Naive B cell (primary cell): ENCODE measurements around the gene BNC2. TPM values are rescaled to one million over a fixed set of nuclear protein-coding genes. Genes with fewer than 3 reads are reported as not detected.
"Not testable (repeated sequence)": the region's sequence is repeated elsewhere in the genome, so short reads cannot be mapped to it uniquely, and the experiment has no call there.

ENCODE experiments used
- ATAC-seq, 2 donors: fragments of 150-1000 bp; cut with Tn5 transposase; 2 replicates each; pipeline ENCODE4 v1.10.0; 2021; ENCODE audit warnings: low read depth in 2 of 2, mild to moderate bottlenecking in 2 of 2, moderate library complexity in 2 of 2
- DNase-seq: peaks from one replicate; pipeline ENCODE4 v3.0.0; 2022
- H3K27ac Mint-ChIP-seq, 6 donors: one replicate each; pipeline ENCODE4 v1.8.0; 2020 to 2022; ENCODE audit warnings: mild to moderate bottlenecking in 6 of 6, mixed read lengths in 6 of 6, moderate library complexity in 5 of 6, inconsistent platforms in 2 of 6
- H3K27me3 Mint-ChIP-seq, 3 donors: one replicate each; pipeline ENCODE4 v1.8.0; 2021 to 2022; ENCODE audit warnings: mixed read lengths in 3 of 3, mild to moderate bottlenecking in 1 of 3
- H3K36me3 Mint-ChIP-seq, 2 donors: one replicate each; pipeline ENCODE4 v1.8.0; 2020 to 2022; ENCODE audit warnings: mixed read lengths in 2 of 2, inconsistent platforms in 1 of 2, mild to moderate bottlenecking in 1 of 2
- H3K4me1 Mint-ChIP-seq, 3 donors: one replicate each; pipeline ENCODE4 v1.8.0; 2020 to 2022; ENCODE audit warnings: mixed read lengths in 3 of 3, inconsistent platforms in 1 of 3, mild to moderate bottlenecking in 1 of 3, moderate library complexity in 1 of 3
- H3K4me3 Mint-ChIP-seq, 8 donors: one replicate each; pipeline ENCODE4 v1.8.0; 2020 to 2022; ENCODE audit warnings: mild to moderate bottlenecking in 8 of 8, mixed read lengths in 8 of 8, moderate library complexity in 8 of 8, inconsistent platforms in 2 of 8
- H3K9me3 Mint-ChIP-seq, 7 donors: one replicate each; pipeline ENCODE4 v1.8.0; 2020 to 2022; ENCODE audit warnings: mixed read lengths in 7 of 7, mild to moderate bottlenecking in 5 of 7, inconsistent platforms in 2 of 7, moderate library complexity in 1 of 7
- polyA plus RNA-seq, 6 donors: library from polyadenylated mRNA; unstranded; fragments of 300-500 nt; fragmentation: Illumina TruSeq; gene quantifications; one replicate each; pipeline ENCODE4 v1.2.3, GENCODE V29; 2021; ENCODE audit warnings: low read depth in 6 of 6

BNC2 gene
- polyA plus RNA-seq, 6 donors from 2014 or later = not detected

GRCh38 chr9:16543686-16544085 lies 326.8 kb downstream of the BNC2 start:
- H3K27me3 Mint-ChIP-seq = no peaks in the 10 kb centered on the region
- DNase-seq (no peak), ATAC-seq (no peak)
- no peak overlapping the region for H3K27ac Mint-ChIP-seq
- no peaks in the 10 kb centered on the region for H3K4me1 Mint-ChIP-seq
- no peaks in the 10 kb centered on the region for H3K36me3 Mint-ChIP-seq
- H3K9me3 Mint-ChIP-seq = peaks cover 0 to 2% (median 0%) of the 10 kb centered on the region in 7 donors
- H3K4me3 Mint-ChIP-seq = no peak overlapping the region

- no peaks in the 10 kb centered on the region for H3K27me3 Mint-ChIP-seq
- H3K4me1 Mint-ChIP-seq = no peaks in the 10 kb centered on the region
- no peaks in the 10 kb centered on the region for H3K36me3 Mint-ChIP-seq
- H3K4me3 Mint-ChIP-seq = no peak overlapping the region
- no peak for DNase-seq
- no peak overlapping the region for H3K27ac Mint-ChIP-seq
- ATAC-seq = no peak
- H3K9me3 Mint-ChIP-seq = peaks cover 0 to 2% (median 0%) of the 10 kb centered on the region in 7 donors
Observed at GRCh38 chr9:16543225-16543624, 327.2 kb downstream of the BNC2 start.

- no peak overlapping the region for H3K27ac Mint-ChIP-seq
Observed at GRCh38 chr9:16542290-16542689, 328.2 kb downstream of the BNC2 start.

GRCh38 chr9:16540743-16541613 lies 329.5 kb downstream of the BNC2 start:
- DNase-seq (no peak), ATAC-seq (no peak)
- Mint-ChIP-seq H3K27ac (no peak overlapping the region), H3K9me3 (peaks cover 0 to 2% (median 0%) of the 10 kb centered on the region in 7 donors), H3K27me3 (no peaks in the 10 kb centered on the region), H3K36me3 (no peaks in the 10 kb centered on the region), H3K4me3 (no peak overlapping the region), H3K4me1 (no peaks in the 10 kb centered on the region)

More at GRCh38 chr9:16542290-16542689, 328.2 kb downstream of the BNC2 start:
- Mint-ChIP-seq H3K9me3 (peaks cover 0 to 2% (median 0%) of the 10 kb centered on the region in 7 donors), H3K4me1 (no peaks in the 10 kb centered on the region), H3K4me3 (no peak overlapping the region), H3K27me3 (no peaks in the 10 kb centered on the region), H3K36me3 (no peaks in the 10 kb centered on the region)
- DNase-seq = no peak
- no peak for ATAC-seq

GRCh38 chr9:16539626-16540025 lies 330.8 kb downstream of the BNC2 start:
- H3K36me3 Mint-ChIP-seq, H3K27me3 Mint-ChIP-seq, H3K9me3 Mint-ChIP-seq, H3K4me1 Mint-ChIP-seq, DNase-seq, H3K4me3 Mint-ChIP-seq, ATAC-seq, H3K27ac Mint-ChIP-seq: not testable (repeated sequence)

- H3K36me3 Mint-ChIP-seq = no peaks in the 10 kb centered on the region
- H3K4me1 Mint-ChIP-seq = no peaks in the 10 kb centered on the region
- ATAC-seq (no peak), DNase-seq (no peak)
- no peaks in the 10 kb centered on the region for H3K9me3 Mint-ChIP-seq
- no peak overlapping the region for H3K27ac Mint-ChIP-seq
- no peak overlapping the region for H3K4me3 Mint-ChIP-seq
- no peaks in the 10 kb centered on the region for H3K27me3 Mint-ChIP-seq
Observed at GRCh38 chr9:16535555-16535954, 334.9 kb downstream of the BNC2 start.

GRCh38 chr9:16532681-16533450 lies 337.6 kb downstream of the BNC2 start:
- Mint-ChIP-seq H3K4me1 (no peaks in the 10 kb centered on the region), H3K9me3 (no peaks in the 10 kb centered on the region), H3K4me3 (no peak overlapping the region), H3K27ac (no peak overlapping the region), H3K27me3 (no peaks in the 10 kb centered on the region), H3K36me3 (no peaks in the 10 kb centered on the region)
- ATAC-seq (no peak), DNase-seq (no peak)

GRCh38 chr9:16532272-16532671 lies 338.2 kb downstream of the BNC2 start:
- H3K36me3 Mint-ChIP-seq = no peaks in the 10 kb centered on the region
- H3K27me3 Mint-ChIP-seq = no peaks in the 10 kb centered on the region
- H3K27ac Mint-ChIP-seq = no peak overlapping the region
- DNase-seq = no peak
- no peak overlapping the region for H3K4me3 Mint-ChIP-seq
- H3K9me3 Mint-ChIP-seq = no peaks in the 10 kb centered on the region
- no peak for ATAC-seq
- no peaks in the 10 kb centered on the region for H3K4me1 Mint-ChIP-seq

- DNase-seq (no peak), ATAC-seq (no peak)
- Mint-ChIP-seq H3K27ac (no peak overlapping the region), H3K36me3 (no peaks in the 10 kb centered on the region), H3K27me3 (no peaks in the 10 kb centered on the region), H3K4me1 (no peaks in the 10 kb centered on the region), H3K4me3 (no peak overlapping the region), H3K9me3 (no peaks in the 10 kb centered on the region)
Observed at GRCh38 chr9:16530669-16531642, 339.5 kb downstream of the BNC2 start.

GRCh38 chr9:16527573-16527972 lies 342.9 kb downstream of the BNC2 start:
- Mint-ChIP-seq H3K4me3 (no peak overlapping the region), H3K9me3 (peaks cover 0 to 1% (median 0%) of the 10 kb centered on the region in 7 donors)

GRCh38 chr9:16526380-16526779 lies 344.1 kb downstream of the BNC2 start:
- Mint-ChIP-seq H3K27ac (no peak overlapping the region), H3K4me1 (no peaks in the 10 kb centered on the region), H3K9me3 (peaks cover 0 to 6% (median 0%) of the 10 kb centered on the region in 7 donors), H3K27me3 (no peaks in the 10 kb centered on the region), H3K4me3 (no peak overlapping the region), H3K36me3 (no peaks in the 10 kb centered on the region)
- ATAC-seq (no peak), DNase-seq (no peak)

More at GRCh38 chr9:16527573-16527972, 342.9 kb downstream of the BNC2 start:
- H3K4me1 Mint-ChIP-seq = no peaks in the 10 kb centered on the region
- H3K36me3 Mint-ChIP-seq = no peaks in the 10 kb centered on the region
- no peaks in the 10 kb centered on the region for H3K27me3 Mint-ChIP-seq
- ATAC-seq (no peak), DNase-seq (no peak)
- no peak overlapping the region for H3K27ac Mint-ChIP-seq

GRCh38 chr9:16524823-16525222 lies 345.6 kb downstream of the BNC2 start:
- H3K36me3 Mint-ChIP-seq = no peaks in the 10 kb centered on the region
- no peak for DNase-seq
- H3K4me3 Mint-ChIP-seq = no peak overlapping the region
- ATAC-seq = no peak
- H3K9me3 Mint-ChIP-seq = peaks cover 0 to 7% (median 0%) of the 10 kb centered on the region in 7 donors
- no peaks in the 10 kb centered on the region for H3K27me3 Mint-ChIP-seq
- no peak overlapping the region for H3K27ac Mint-ChIP-seq
- H3K4me1 Mint-ChIP-seq = no peaks in the 10 kb centered on the region

GRCh38 chr9:16524078-16524477 lies 346.4 kb downstream of the BNC2 start:
- Mint-ChIP-seq H3K27me3 (no peaks in the 10 kb centered on the region), H3K9me3 (peaks cover 0 to 7% (median 0%) of the 10 kb centered on the region in 7 donors), H3K4me3 (no peak overlapping the region), H3K36me3 (no peaks in the 10 kb centered on the region), H3K27ac (no peak overlapping the region), H3K4me1 (no peaks in the 10 kb centered on the region)
- ATAC-seq (no peak), DNase-seq (no peak)
